ENCODE data around the gene PACS2.
"Not testable (repeated sequence)": the region's sequence is repeated elsewhere in the genome, so short reads cannot be mapped to it uniquely, and the experiment has no call there.

The PACS2 gene

DNA sequence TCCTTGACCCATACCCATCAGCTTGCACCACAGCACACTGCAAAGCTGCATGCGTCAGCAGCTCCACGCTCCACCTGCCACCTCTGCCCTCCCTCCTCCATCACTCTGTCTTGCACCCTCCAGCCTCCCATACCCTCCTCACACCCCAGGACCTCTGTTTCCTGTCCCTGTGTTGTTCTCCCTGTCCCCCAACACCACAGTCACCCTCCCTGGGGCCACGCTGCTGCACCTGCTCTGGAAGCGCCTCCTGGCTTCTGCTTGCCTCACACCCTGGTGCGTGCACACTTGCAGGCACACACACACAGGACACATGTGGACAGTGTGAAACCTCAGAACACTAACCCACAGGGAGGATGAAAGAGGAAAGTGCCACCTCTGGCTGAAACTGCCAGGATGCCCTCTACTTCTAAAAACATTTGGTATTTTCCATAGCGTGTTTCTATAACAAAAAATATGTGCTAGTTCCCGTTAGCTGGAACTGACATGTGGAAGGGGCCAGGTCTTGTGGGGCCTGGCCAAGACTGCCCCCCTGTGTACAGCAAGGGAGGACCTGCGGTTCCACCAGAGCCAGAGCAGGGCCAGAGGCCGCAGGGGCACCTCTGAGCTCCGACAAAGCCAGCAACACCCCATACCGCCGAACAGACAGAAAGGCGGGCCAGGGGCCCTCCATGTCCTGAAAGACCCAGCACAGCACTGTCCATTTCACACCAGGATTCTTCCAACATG is 23.8 kb upstream of the PACS2 start:
- peak; percentile 51 for DNase-seq

DNA sequence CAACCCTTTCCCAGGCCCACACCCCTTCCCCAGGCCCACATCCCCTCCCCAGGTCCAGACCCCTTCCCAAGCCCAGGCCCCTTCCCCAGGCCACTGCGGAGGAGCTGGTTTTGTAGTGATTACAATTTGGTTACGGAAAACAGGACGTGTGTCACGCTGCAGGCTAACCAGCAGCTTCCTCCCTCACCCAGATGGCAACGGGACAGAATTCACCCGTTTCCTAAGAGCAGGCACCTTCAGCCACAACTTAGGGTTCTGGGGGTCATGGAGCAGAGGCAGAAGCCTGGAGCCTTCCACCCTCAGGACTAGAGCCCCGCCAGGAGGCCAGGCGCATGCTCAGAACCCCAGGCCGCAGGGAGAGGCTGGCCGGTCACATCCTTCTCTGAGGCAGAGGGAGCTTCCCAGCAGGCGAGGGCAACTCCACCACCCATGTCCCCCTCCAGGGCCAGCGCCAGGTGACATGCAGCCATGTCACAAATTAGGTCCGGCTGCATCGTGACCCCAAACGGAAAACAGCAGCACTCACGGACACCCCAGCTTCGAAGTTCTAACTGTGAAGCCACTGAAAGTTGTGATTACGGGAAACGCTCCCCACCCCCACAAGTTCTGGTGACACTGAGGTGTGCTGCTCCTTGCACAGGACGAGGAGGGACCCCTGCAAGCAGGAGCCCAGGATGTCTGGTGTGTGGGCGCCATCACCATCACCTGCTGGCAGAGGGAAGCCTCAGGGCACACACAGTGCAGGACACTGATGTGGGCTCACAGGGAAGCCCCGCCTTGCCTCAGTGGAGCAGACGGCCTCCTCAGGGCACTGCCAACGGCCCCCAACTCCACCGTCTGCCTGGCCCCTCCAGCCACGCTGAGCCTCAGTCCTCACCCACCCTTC is 21.5 kb upstream of the PACS2 start:
- DNase-seq: peak; percentile 50

DNA sequence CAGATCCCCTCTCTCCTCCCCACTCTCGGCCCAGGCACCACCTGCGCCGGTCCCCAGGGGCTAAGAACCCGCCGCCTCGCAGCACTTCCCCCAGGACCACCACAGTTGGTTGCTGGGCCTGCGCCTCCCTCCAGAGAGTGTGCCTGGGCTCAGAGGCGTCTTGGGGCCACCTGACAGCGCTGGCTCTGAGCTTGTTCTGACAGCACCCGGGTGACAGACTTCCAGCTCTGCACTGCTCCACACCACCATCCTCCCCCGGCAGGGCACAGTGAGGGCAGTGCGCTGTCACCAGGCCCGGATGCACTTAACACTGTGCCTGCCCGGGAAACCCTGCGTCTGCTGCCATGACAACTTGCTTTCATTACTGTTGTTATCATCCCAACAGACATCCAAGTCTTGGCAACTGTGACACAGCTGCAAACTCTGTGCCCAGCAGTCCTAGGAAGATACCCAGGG is 20.4 kb upstream of the PACS2 start:
- peak; percentile 89 for DNase-seq

DNA sequence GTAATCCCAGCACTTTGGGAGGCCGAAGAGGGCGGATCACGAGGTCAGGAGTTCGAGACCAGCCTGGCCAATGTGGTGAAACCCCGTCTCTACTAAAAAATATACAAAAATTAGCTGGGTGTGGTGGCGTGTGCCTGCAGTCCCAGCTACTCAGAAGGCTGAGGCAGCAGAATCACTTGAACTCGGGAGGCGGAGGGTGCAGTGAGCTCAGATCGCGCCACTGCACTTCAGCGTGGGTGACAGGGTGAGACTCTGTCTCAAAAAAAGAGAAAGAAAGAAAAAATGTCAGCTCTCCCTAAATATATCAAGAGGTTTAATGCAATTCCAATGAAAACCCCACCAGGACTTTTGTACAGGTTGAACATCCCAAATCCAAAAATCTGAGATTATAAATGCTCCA is 17.2 kb upstream of the PACS2 start:
- DNase-seq: not testable (repeated sequence)

DNA sequence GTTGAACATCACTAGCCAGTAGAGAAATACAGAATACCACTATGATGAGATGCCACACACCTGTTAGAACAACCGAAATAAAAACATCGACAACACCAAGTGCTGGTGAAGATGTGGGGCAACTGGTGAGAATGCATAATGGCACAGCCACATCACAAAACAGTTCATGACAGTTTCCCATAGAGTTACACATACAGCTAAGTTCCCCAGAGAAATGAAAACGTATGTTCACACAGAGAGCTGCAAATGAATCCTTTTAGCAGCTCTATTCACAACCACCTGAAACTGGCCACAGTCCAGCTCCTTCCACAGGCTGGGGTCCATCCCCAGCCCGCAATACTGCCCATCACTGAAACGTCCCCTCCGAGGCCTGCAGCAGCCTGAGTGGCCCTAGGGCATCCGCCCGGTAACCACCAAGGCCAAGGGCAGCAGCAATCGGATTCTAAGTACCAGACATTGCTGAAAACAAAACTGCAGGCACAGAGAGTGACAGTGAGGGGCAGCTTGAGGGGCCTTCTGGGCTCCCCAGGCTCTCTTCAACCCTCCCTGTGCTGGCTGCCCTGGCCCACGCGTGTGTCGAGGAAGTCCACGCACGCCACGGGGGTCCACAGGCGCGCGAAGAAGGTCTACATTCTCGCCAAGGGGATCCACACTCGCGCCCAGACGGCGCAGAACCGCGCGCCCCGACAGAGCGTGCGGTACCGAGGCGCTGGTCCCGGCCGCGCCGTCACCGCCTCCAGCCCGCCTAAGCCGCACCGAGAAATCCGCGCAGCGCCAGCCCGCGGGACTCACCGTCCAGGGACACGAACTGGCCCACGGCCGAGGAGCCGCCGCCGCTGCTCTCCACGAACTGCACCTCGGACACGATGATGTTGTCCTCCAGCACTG is 14.7 kb upstream of the PACS2 start:
- DNase-seq: peak; percentile 40

DNA sequence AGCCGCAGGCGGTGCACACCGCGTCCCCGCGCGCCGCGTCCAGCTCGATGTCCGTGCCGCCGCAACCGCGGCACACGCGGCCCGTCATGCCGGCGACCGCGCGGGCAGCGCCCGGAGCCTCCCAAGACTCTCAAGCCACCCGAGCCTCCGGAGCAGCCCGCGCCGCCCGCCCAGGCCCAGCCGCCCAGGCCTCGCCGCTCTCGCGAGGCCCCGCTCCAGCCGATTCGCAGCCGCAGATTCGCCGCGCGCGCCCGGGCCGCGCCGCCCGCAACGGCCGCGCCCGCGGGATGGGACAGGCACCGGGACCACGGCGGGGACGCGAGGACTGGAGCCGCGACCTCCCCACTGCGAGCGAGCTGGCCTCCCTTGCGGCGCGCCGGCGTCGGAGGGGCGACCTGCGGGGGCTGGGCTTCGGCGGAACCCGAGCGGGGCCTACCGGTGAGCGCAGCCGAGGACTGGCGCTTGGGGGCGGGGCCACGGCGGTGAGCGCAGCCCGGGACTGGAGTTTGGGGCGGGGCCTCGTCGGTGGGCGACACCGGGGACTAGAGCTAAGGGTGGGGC is 13.9 kb upstream of the PACS2 start, which contains the start of gene BRF1:
Gene BRF1, minus strand, starts transcription at position 460 of the 561 bp plus-strand sequence. Its CDS starts 372 bp downstream, at position 88.
- peak; percentile 97 for DNase-seq

DNA sequence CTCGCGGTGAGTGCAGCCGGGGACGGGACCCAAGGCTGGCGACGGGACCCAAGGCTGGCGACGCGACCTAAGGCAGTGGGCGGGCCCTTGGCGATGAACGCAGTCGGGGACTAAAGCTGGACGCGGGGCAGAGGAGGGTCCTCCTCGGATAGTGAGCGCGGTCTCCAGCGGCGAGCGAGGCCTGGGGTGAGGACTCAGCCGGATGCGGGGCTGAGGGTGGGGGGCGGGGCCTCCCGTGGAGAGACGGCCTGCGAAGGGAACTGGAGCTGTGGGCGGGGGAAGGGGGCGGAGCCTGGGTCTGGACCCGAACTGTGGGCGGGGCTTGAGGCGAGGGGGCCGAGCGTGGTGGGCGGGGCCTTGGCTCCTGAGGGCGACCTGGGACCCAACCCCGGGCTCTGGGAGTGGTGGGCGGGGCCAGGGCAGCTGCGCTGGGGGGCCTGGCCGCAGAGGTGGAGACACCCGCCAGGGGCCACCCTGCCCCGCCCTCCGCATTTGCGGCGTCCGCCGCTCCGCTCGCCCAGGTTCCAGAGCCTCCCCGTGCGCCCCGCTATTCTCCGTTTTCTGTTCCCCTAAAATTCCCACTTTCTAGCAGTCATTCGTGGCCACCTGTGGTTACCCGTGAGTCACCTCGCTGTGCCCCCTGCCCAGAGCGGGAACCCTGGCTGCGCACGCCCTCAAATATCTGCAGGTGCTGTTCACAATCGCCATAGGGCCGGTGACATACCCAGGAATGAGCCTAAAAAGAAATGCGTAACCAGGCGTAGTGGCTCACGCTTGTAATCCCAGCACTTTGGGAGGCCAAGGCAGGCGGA is 13.2 kb upstream of the PACS2 start:
- peak; percentile 99 for DNase-seq

DNA sequence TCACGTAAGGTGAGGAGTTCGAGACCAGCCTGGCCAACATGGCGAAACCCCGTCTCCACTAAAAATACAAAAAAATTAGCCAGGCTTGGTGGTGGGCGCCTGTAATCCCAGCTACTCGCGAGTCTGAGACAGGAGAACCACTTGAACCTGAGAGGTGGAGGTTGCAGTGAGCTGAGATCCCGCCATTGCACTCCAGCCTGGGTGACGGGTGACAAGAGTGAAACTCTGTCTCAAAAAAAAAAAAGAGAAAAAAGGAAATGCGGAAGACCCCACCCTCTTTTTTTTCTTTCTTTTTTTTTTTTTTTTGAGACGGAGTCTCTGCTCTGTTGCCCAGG is 12.7 kb upstream of the PACS2 start:
- not testable (repeated sequence) for DNase-seq

DNA sequence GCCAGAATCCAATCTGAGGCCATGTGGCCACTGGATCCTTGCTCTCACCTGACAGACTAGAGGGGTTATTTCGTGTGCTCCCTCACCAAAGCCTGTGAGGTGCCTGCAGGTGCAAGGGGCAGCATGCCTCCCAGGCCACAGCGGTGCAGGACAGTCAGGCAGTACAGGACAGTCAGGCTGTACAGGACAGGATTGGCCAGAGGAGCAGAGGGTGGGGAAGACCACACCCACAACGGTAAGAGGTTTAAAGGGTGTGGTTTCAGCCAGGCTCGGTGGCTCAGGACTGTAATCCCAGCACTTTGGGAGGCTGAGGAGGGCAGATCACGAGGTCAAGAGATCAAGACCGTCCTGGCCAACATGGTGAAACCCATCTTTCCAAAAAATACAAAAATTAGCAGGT is 10.6 kb upstream of the PACS2 start:
- DNase-seq: peak; percentile 41

DNA sequence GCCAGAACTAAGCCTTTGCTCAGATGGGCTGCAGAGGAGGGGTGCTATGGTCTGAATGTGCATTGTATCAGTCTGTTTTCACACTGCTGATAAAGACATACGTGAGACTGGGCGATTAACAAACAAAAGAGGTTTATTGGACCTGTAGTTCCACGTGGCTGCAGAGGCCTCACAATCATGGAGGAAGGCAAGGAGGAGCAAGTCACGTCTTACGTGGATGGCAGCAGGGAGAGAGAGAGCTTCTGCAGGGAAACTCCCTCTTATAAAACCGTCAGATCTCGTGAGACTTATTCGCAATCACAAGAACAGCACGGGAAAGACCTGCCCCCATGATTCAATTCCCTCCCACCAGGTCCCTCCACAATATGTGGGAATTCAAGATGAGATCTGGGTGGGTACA is 10.0 kb upstream of the PACS2 start:
- no peak for DNase-seq

DNA sequence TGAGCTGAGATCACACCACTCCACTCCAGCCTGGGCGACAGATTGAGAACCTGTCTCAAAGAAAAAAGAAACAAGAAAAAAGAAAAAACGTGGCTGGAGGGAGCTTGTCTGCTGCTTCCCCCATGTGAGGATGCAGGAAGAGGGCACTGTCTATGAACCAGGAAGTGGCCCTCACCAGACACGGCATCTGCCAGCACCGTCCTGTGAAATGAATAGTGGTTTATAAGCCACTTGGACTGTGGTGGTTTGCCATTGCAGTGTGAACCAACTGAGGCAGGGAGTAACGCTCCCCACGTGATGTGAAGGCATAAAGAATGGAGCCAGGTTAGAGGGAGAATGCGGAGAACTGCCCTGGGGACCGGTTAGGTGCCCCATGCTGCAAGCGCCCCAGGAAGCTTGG is 9.2 kb upstream of the PACS2 start:
- peak; percentile 26 for DNase-seq

DNA sequence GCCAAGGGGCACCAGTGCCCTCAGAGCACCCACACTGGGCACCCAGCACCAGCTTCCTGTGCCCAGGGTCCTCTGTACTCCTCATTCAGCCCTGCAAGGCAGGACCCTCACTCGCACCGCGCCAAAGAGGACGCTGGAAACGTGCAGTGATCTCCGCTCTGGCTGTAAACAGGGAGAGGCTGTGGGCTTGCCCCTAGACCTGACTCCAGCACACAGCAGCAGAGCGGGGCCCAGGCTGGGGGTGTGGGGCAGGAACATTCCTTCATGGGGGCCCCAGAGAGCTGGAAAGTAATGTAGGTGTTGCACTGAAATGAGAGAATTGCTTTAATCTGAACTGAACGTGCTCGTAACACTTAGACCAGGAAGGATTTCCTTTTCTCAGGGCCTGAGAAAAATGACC is 8.8 kb upstream of the PACS2 start:
- no peak for DNase-seq

DNA sequence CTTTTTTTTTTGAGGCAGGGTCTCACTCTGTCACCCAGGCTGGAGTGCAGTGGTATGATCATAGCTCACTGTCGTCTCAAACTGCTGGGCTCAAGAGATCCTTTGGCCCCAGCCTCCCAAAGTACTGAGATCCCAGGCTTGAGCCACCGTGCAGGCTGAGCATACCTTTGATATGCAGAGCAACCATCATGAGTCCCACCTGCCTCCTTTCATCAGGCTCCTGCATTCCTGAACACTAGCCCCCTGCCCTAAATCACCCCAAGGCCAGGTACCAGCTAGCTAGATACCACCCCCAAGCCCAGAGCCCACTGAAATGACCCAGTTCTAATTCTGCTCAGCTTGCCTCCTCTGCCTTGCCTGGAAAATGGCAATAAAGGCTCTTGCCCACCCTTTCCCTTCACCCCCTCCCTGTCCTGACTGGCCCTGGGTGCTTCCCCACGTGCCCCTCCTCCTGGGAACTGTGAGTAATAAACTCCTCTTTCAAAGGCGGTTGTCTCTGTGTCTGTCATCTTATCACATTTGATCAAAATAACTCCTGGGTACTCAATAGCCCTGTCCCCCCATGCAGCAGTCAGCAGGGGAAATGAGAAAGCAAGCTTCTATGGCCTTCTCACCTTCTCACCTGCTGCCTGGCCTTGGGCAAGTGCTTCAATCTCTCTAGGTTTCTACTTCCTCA is 7.4 kb upstream of the PACS2 start:
- no peak for DNase-seq

DNA sequence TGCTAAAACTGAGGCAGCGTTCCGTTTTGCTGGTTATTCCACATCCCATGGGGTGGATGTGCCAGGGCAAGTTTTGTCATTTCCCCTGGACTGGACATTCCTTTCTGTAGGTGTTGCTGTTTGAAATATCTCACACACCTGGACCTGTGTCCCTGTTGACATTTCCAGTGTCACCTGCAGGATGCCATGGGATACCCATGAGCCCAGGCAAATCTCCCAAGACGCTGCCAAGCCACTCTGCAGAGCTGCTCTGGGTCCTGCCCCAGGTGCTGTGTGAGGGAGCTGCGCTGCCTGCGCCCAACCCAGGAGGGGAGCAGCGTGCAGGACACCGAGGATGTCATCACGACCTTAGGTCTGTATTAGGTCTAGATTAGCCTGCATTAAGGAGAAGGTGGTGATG is 5.2 kb upstream of the PACS2 start:
- no peak for DNase-seq

DNA sequence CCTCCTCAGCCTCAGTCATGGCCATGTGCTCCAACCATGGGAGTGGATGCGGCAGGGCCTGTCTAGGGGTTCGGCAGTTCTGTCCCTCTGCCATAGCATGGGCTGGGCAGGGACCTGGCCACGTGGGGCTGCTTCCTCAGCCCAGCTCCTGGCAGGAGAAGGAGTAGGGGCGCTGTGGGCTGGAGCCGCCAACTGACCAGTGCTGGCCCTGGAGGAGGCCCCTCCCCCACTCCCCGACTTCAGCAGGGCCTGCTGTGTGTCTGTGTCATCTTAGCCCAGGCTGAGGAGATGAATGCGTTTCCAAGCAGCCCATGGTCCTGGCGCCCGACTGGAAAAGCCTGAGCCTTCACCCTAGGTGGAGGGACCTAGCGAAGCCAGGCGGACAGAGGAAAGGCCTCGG is 2.7 kb upstream of the PACS2 start:
- DNase-seq: no peak

DNA sequence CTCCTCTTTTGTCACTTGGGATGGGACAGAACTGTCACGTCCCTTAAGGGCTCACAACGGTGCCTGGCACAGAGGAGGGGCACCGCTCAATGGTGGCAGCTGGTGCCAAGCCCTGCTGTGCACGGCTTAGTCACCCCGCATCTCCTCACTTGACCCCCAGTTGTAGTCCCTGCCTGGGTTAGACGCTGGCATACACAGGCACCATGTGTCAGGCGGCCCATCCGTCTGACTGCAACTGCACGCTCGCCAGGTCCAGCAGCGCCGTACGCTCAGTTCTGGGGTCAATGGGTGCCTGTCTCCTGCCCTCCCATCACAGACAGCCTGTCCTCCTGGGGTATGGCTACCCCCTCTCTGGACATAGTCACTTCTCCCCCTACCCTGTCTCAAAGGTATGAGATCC is 1.6 kb upstream of the PACS2 start:
- no peak for DNase-seq

DNA sequence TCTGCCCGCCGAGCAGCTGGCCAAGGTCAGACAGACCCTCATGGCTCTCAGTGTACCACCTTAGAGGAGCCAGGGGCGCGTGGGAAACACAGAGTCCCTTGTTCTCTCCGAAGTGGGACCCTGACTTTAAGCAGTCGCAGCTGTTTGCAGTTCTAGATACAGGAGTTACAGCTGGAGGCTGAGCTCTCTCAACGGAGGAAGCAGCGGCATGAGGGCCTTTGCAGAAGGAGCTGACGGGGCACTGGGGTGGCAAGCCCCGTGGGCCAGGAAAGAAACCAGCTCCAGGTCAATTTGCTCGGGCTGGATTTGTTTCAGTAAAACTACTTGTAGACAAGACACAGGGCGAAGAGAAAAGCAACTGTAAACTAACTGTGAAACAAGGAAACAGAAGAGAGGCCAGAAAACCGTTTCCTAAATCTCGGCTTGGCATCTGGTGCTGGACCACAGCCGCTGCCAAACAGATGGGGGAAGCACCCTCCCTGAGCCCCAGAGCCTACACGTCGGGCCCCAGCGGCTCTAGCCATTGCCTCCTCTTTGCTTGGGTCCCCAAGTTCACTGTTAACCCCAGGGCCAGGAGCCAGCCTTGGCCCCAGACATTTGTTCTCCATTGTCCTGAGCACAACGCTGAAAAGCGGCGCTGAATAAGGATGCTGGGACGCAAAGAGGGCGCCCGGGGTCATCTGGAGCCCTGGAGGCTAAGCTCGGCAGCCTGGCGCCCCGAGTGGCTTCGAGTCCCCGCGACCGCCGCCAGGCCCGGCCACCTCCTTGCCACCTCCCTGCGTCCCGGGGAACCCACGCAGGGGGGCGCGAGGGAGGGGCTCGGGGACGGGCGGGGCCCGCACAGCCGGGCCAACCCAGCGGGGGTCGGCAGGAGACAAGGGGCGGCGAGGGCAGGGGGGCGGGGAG is 914 bp upstream of the PACS2 start:
- peak; percentile 65 for DNase-seq

DNA sequence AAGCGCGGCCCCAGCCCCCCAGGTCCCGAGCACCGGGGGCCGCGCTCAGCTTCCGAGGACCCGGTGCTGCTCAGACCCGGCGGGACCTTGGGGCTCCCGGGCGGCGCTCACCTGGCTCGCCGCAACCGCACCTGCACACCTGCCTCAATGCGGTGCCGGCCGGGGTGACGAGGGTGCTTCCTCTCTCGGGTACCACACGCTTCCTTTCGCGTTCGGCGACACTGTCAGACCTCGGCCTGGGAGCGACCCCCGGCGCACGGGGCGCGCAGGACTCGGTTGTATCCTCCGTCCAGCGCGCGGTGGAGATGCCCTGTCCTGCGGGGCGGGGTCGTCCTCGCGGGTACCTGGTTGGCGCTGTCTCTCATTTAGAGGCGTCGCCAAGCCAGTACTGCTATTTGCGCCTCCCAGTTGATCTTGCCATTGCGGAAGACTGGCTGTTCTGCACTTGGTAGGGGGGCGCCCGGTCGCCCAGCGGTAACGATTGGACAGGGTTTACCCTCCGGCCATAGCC is 718 bp downstream of the PACS2 start:
- DNase-seq: peak; percentile 58

DNA sequence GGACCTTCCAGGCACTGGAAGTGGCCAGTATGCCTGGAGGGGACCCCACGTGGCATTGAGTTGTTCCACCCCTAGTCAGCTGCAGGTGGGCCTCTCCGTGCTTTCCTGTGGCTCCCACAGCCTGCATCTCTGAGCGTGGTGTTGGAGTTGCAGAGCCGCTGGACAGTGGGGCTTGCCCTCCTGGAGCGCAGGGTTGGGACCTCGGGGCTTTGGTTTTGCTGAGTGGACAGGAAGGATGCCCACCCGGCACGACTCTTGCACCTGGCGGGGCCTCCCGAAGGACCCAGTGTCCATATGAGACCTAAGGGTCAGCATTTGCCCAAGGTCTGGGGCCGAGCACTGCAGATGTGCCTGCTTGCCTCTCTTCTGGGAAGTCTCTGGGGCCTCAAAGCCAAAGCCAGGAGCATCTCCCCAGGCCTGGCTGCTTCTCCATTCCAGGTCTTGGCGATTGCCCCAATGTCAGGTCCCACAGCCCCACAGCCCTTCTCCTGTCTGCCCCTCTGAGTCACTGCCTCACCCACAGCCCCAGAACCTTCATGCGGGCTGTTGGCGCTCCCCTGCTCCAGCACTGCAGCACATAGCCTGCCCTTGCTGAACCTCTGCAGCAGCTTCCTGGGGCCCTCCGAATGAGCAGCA is 1.5 kb downstream of the PACS2 start:
- DNase-seq: peak; percentile 38

DNA sequence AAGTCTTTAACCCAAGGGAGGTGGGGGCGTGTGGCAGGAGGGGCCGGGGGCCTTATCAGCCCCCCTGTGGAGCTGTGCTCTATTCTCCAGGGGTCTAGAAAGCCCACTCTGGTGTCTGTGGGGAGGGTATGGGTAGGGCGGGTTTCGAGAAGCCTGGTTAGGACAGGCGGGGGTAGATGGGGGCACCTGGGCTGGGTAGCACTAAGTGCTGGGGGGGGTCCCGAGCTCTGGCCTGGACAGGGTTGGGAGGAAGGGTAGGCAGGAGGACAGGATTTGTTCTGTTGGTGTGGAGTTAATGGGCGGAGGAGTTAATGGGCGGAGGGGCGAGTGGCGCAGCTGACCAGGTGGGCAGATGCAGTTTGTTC is 2.0 kb downstream of the PACS2 start:
- DNase-seq: no peak

All from hematopoietic multipotent progenitor cell treated with erythropoietin and hydrocortisone succinate and interleukin-3 and kit ligand, for 6 days (in vitro differentiated cells).